ENCODE measurements around the gene IL16. TPM values are rescaled to one million over a fixed set of nuclear protein-coding genes. Genes with fewer than 3 reads are reported as not detected.
A peak's percentile ranks its signal among the peaks of the same experiment; 100 is the strongest.

The IL16 gene
- total and polyA plus RNA-seq, 2 donors, result 10.6 to 20.7 TPM

GRCh38 chr15:81182031-81182755, 14.5 kb upstream of the IL16 start:
- no peaks in the 10 kb centered on the region for H3K36me3 ChIP-seq (ENCODE audit: insufficient read depth)
- 30% methylated on average over 13 of the region's 13 CpGs for WGBS
- H3K4me3 ChIP-seq (ENCODE audit: low read depth, low read length), result peak overlapping the region; percentile 44
- H3K27ac ChIP-seq (ENCODE audit: low read depth), result peak overlapping the region; percentile 48
- no peak for DNase-seq (ENCODE audit: extremely low spot score)
- no peaks in the 10 kb centered on the region for H3K4me1 ChIP-seq (ENCODE audit: insufficient read depth)

- no peaks in the 10 kb centered on the region for H3K36me3 ChIP-seq (ENCODE audit: insufficient read depth)
- H3K27ac ChIP-seq (ENCODE audit: low read depth), result peak overlapping the region; percentile 43
- H3K4me3 ChIP-seq (ENCODE audit: low read depth, low read length), result peak overlapping the region; percentile 44
- no peak for DNase-seq (ENCODE audit: extremely low spot score)
- H3K4me1 ChIP-seq (ENCODE audit: insufficient read depth), result no peaks in the 10 kb centered on the region
- WGBS, result 27% methylated on average over 13 of the region's 13 CpGs
These were observed 13.8 kb upstream of the IL16 start for GRCh38 chr15:81182756-81183438.

GRCh38 chr15:81183439-81183775, 13.3 kb upstream of the IL16 start:
- 57% methylated on average over 4 of the region's 4 CpGs for WGBS
- peak overlapping the region; percentile 48 for H3K27ac ChIP-seq (ENCODE audit: low read depth)
- no peaks in the 10 kb centered on the region for H3K4me1 ChIP-seq (ENCODE audit: insufficient read depth)
- H3K36me3 ChIP-seq (ENCODE audit: insufficient read depth), result no peaks in the 10 kb centered on the region
- no peak for DNase-seq (ENCODE audit: extremely low spot score)
- peak overlapping the region; percentile 44 for H3K4me3 ChIP-seq (ENCODE audit: low read depth, low read length)

- no peak overlapping the region for H3K4me3 ChIP-seq (ENCODE audit: low read depth, low read length)
- no peaks in the 10 kb centered on the region for H3K36me3 ChIP-seq (ENCODE audit: insufficient read depth)
- DNase-seq (ENCODE audit: extremely low spot score), result no peak
- H3K4me1 ChIP-seq (ENCODE audit: insufficient read depth), result no peaks in the 10 kb centered on the region
- peak overlapping the region; percentile 5 for H3K27ac ChIP-seq (ENCODE audit: low read depth)
- WGBS, result 74% methylated on average over 5 of the region's 5 CpGs
These were observed 12.5 kb upstream of the IL16 start for GRCh38 chr15:81184188-81184587.

- 81% methylated on average over 5 of the region's 5 CpGs for WGBS
- no peaks in the 10 kb centered on the region for H3K36me3 ChIP-seq (ENCODE audit: insufficient read depth)
- no peak overlapping the region for H3K4me3 ChIP-seq (ENCODE audit: low read depth, low read length)
- no peaks in the 10 kb centered on the region for H3K4me1 ChIP-seq (ENCODE audit: insufficient read depth)
- no peak overlapping the region for H3K27ac ChIP-seq (ENCODE audit: low read depth)
- DNase-seq (ENCODE audit: extremely low spot score), result no peak
These were observed 10.9 kb upstream of the IL16 start for GRCh38 chr15:81185631-81186295.

GRCh38 chr15:81188354-81188753, 8.3 kb upstream of the IL16 start:
- DNase-seq (ENCODE audit: extremely low spot score), result no peak
- WGBS, result 89% methylated on average over 8 of the region's 8 CpGs
- Histone ChIP-seq H3K36me3 (ENCODE audit: insufficient read depth) (no peaks in the 10 kb centered on the region), H3K4me3 (ENCODE audit: low read depth, low read length) (no peak overlapping the region), H3K27ac (ENCODE audit: low read depth) (no peak overlapping the region), H3K4me1 (ENCODE audit: insufficient read depth) (no peaks in the 10 kb centered on the region)

- DNase-seq (ENCODE audit: extremely low spot score), result no peak
- Histone ChIP-seq H3K27ac (ENCODE audit: low read depth) (peak overlapping the region; percentile 58), H3K4me3 (ENCODE audit: low read depth, low read length) (no peak overlapping the region), H3K36me3 (ENCODE audit: insufficient read depth) (no peaks in the 10 kb centered on the region), H3K4me1 (ENCODE audit: insufficient read depth) (no peaks in the 10 kb centered on the region)
- 33% methylated on average over 11 of the region's 11 CpGs for WGBS
These were observed 6.9 kb upstream of the IL16 start for GRCh38 chr15:81189583-81190283.

GRCh38 chr15:81190922-81191507, 5.7 kb upstream of the IL16 start:
- Histone ChIP-seq H3K4me1 (ENCODE audit: insufficient read depth) (no peaks in the 10 kb centered on the region), H3K27ac (ENCODE audit: low read depth) (peak overlapping the region; percentile 33), H3K36me3 (ENCODE audit: insufficient read depth) (no peaks in the 10 kb centered on the region), H3K4me3 (ENCODE audit: low read depth, low read length) (no peak overlapping the region)
- no peak for DNase-seq (ENCODE audit: extremely low spot score)
- 60% methylated on average over 3 of the region's 3 CpGs for WGBS

- WGBS, result 90% methylated on average over 3 of the region's 3 CpGs
- peak overlapping the region; percentile 33 for H3K27ac ChIP-seq (ENCODE audit: low read depth)
- DNase-seq (ENCODE audit: extremely low spot score), result no peak
- H3K4me3 ChIP-seq (ENCODE audit: low read depth, low read length), result no peak overlapping the region
- H3K36me3 ChIP-seq (ENCODE audit: insufficient read depth), result no peaks in the 10 kb centered on the region
- H3K4me1 ChIP-seq (ENCODE audit: insufficient read depth), result no peaks in the 10 kb centered on the region
These were observed 5.0 kb upstream of the IL16 start for GRCh38 chr15:81191701-81192100.

GRCh38 chr15:81194723-81195122, 2.0 kb upstream of the IL16 start:
- DNase-seq (ENCODE audit: extremely low spot score), result no peak
- 81% methylated on average over 5 of the region's 5 CpGs for WGBS
- no peaks in the 10 kb centered on the region for H3K36me3 ChIP-seq (ENCODE audit: insufficient read depth)
- H3K27ac ChIP-seq (ENCODE audit: low read depth), result no peak overlapping the region
- no peak overlapping the region for H3K4me3 ChIP-seq (ENCODE audit: low read depth, low read length)
- H3K4me1 ChIP-seq (ENCODE audit: insufficient read depth), result no peaks in the 10 kb centered on the region

GRCh38 chr15:81195339-81195864, 1.3 kb upstream of the IL16 start:
- Histone ChIP-seq H3K4me3 (ENCODE audit: low read depth, low read length) (no peak overlapping the region), H3K36me3 (ENCODE audit: insufficient read depth) (no peaks in the 10 kb centered on the region), H3K27ac (ENCODE audit: low read depth) (no peak overlapping the region), H3K4me1 (ENCODE audit: insufficient read depth) (no peaks in the 10 kb centered on the region)
- WGBS, result 74% methylated on average over 8 of the region's 8 CpGs
- no peak for DNase-seq (ENCODE audit: extremely low spot score)

- Histone ChIP-seq H3K27ac (ENCODE audit: low read depth) (no peak overlapping the region), H3K36me3 (ENCODE audit: insufficient read depth) (no peaks in the 10 kb centered on the region), H3K4me3 (ENCODE audit: low read depth, low read length) (no peak overlapping the region), H3K4me1 (ENCODE audit: insufficient read depth) (no peaks in the 10 kb centered on the region)
- DNase-seq (ENCODE audit: extremely low spot score), result no peak
- WGBS, result 88% methylated on average over 7 of the region's 7 CpGs
These were observed 564 bp downstream of the IL16 start for GRCh38 chr15:81197255-81197630.

- no peaks in the 10 kb centered on the region for H3K4me1 ChIP-seq (ENCODE audit: insufficient read depth)
- no peaks in the 10 kb centered on the region for H3K36me3 ChIP-seq (ENCODE audit: insufficient read depth)
- 70% methylated on average over 7 of the region's 7 CpGs for WGBS
- DNase-seq (ENCODE audit: extremely low spot score), result no peak
- no peak overlapping the region for H3K27ac ChIP-seq (ENCODE audit: low read depth)
- no peak overlapping the region for H3K4me3 ChIP-seq (ENCODE audit: low read depth, low read length)
These were observed 1.1 kb downstream of the IL16 start for GRCh38 chr15:81197688-81198281.
